ENCODE results near the gene SLC50A1. TPM values are rescaled to one million over a fixed set of nuclear protein-coding genes. Genes with fewer than 3 reads are reported as not detected.
"Not testable (repeated sequence)": the region's sequence is repeated elsewhere in the genome, so short reads cannot be mapped to it uniquely, and the experiment has no call there.

SLC50A1 gene
- polyA plus RNA-seq, 4 donors: 44.6 to 99.5 (median 61.9) TPM

GRCh38 chr1:155107309-155108264 lies 28.1 kb upstream of the SLC50A1 start:
- FAIRE-seq: no peak
- peak overlapping the region; percentile 36 to 96 (median 82) for H3K27ac ChIP-seq (ENCODE audit: low read depth in 1 of 3, low read length in 2 of 3)

GRCh38 chr1:155108296-155108695 lies 27.4 kb upstream of the SLC50A1 start:
- FAIRE-seq: no peak

More at GRCh38 chr1:155107309-155108264, 28.1 kb upstream of the SLC50A1 start:
- Histone ChIP-seq H3K27me3 (ENCODE audit: control insufficient read depth in 3 of 3, insufficient read depth in 3 of 3, low read length in 3 of 3) (no peaks in the 10 kb centered on the region), H3K4me3 (ENCODE audit: low read depth in 1 of 3, low read length in 3 of 3) (no peak overlapping the region), H3K9me3 (ENCODE audit: control insufficient read depth in 2 of 2, insufficient read depth in 1 of 2, low read depth in 1 of 2, low read length in 1 of 2) (no peaks in the 10 kb centered on the region), H3K36me3 (ENCODE audit: control insufficient read depth in 3 of 3, insufficient read depth in 2 of 3, low read depth in 1 of 3, low read length in 3 of 3) (no peaks in the 10 kb centered on the region), H3K4me1 (ENCODE audit: control insufficient read depth in 3 of 3, insufficient read depth in 2 of 3, low read depth in 1 of 3, low read length in 2 of 3) (peaks cover 3 to 39% (median 7%) of the 10 kb centered on the region in 3 donors)
- DNase-seq: peak; percentile 89 to 91
- 55 to 64% (median 56%) methylated on average over 12 of the region's 12 CpGs for WGBS, 3 donors

GRCh38 chr1:155110381-155110780 lies 25.3 kb upstream of the SLC50A1 start:
- no peaks in the 10 kb centered on the region for H3K9me3 ChIP-seq (ENCODE audit: control insufficient read depth in 2 of 2, insufficient read depth in 1 of 2, low read depth in 1 of 2, low read length in 1 of 2)
- FAIRE-seq: no peak
- no peaks in the 10 kb centered on the region for H3K27me3 ChIP-seq (ENCODE audit: control insufficient read depth in 3 of 3, insufficient read depth in 3 of 3, low read length in 3 of 3)
- DNase-seq: no peak
- H3K36me3 ChIP-seq (ENCODE audit: control insufficient read depth in 3 of 3, insufficient read depth in 2 of 3, low read depth in 1 of 3, low read length in 3 of 3): no peaks in the 10 kb centered on the region
- WGBS, 3 donors: 83 to 95% (median 92%) methylated on average over 8 of the region's 8 CpGs
- peaks cover 0 to 33% (median 4%) of the 10 kb centered on the region in 3 donors for H3K4me1 ChIP-seq (ENCODE audit: control insufficient read depth in 3 of 3, insufficient read depth in 2 of 3, low read depth in 1 of 3, low read length in 2 of 3)
- no peak overlapping the region for H3K27ac ChIP-seq (ENCODE audit: low read depth in 1 of 3, low read length in 2 of 3)
- no peak overlapping the region for H3K4me3 ChIP-seq (ENCODE audit: low read depth in 1 of 3, low read length in 3 of 3)

More at GRCh38 chr1:155108296-155108695, 27.4 kb upstream of the SLC50A1 start:
- DNase-seq: peak in 1 of 2 donors; percentile 37
- WGBS, 3 donors: 67 to 76% (median 74%) methylated on average over 5 of the region's 5 CpGs
- Histone ChIP-seq H3K36me3 (ENCODE audit: control insufficient read depth in 3 of 3, insufficient read depth in 2 of 3, low read depth in 1 of 3, low read length in 3 of 3) (no peaks in the 10 kb centered on the region), H3K27me3 (ENCODE audit: control insufficient read depth in 3 of 3, insufficient read depth in 3 of 3, low read length in 3 of 3) (no peaks in the 10 kb centered on the region), H3K27ac (ENCODE audit: low read depth in 1 of 3, low read length in 2 of 3) (peak overlapping the region in 2 of 3 donors; percentile 82 to 96), H3K9me3 (ENCODE audit: control insufficient read depth in 2 of 2, insufficient read depth in 1 of 2, low read depth in 1 of 2, low read length in 1 of 2) (no peaks in the 10 kb centered on the region), H3K4me1 (ENCODE audit: control insufficient read depth in 3 of 3, insufficient read depth in 2 of 3, low read depth in 1 of 3, low read length in 2 of 3) (peaks cover 3 to 37% (median 7%) of the 10 kb centered on the region in 3 donors), H3K4me3 (ENCODE audit: low read depth in 1 of 3, low read length in 3 of 3) (no peak overlapping the region)

DNA sequence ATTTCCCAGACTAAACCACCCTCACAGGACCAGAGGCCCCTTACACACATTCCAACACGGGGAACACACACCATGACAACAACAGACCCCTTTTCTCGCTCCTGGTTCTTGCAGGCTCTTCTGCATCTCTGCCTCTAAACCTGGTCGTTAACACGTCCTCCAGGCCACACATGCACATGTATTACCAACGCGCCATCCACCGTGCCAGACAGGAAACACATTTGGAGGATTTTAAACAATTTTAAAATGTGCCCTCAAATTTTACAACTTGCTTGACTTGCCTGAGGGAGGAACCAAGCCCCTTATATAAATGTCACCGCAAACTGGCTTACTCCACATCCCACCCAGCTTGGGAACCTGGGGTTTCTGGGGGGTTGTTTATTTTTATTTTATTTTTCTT lies 24.8 kb upstream of the SLC50A1 start:
- Histone ChIP-seq H3K27ac (ENCODE audit: low read depth in 1 of 3, low read length in 2 of 3) (no peak overlapping the region), H3K9me3 (ENCODE audit: control insufficient read depth in 2 of 2, insufficient read depth in 1 of 2, low read depth in 1 of 2, low read length in 1 of 2) (no peaks in the 10 kb centered on the region), H3K27me3 (ENCODE audit: control insufficient read depth in 3 of 3, insufficient read depth in 3 of 3, low read length in 3 of 3) (no peaks in the 10 kb centered on the region), H3K4me1 (ENCODE audit: control insufficient read depth in 3 of 3, insufficient read depth in 2 of 3, low read depth in 1 of 3, low read length in 2 of 3) (peaks cover 0 to 29% (median 4%) of the 10 kb centered on the region in 3 donors), H3K4me3 (ENCODE audit: low read depth in 1 of 3, low read length in 3 of 3) (no peak overlapping the region), H3K36me3 (ENCODE audit: control insufficient read depth in 3 of 3, insufficient read depth in 2 of 3, low read depth in 1 of 3, low read length in 3 of 3) (no peaks in the 10 kb centered on the region)
- FAIRE-seq (no peak), DNase-seq (no peak)
- 65 to 86% (median 74%) methylated on average over 8 of the region's 8 CpGs for WGBS, 3 donors

- WGBS, 3 donors: 74 to 83% (median 81%) methylated on average over 5 of the region's 5 CpGs
Measured at GRCh38 chr1:155113450-155113980, 22.1 kb upstream of the SLC50A1 start.

DNA sequence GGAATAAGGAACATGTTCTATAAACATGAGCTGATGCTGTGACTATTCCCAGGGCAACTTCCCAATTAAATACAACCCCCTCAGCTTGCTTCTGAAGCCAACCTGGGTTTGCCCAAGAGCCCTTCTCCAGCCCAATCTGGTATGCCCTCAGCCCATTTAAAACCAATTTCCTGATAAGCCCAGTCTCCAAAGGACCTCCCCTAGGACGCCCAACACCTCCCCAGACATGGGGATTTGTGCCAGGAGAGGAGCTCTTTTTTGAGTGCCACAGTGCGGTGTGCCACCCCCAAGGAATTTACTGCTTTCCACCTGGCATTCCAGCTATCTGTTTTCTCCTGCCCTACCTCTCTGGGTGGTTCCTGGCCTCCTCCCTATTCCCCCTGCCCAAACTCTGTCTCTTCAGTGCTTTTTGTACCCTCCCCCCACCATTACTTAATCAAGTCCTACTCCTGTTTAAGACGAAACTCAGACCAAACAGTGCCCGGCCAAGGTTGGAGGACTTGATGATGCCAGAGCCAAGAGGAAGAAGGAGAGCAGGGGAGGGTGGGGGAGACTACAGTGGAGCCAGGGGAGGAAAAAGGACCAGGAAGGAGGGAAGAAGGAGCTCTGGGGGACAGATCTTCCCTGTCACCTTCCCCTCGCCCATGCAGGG lies 19.4 kb upstream of the SLC50A1 start:
- no peaks in the 10 kb centered on the region for H3K27me3 ChIP-seq (ENCODE audit: control insufficient read depth in 3 of 3, insufficient read depth in 3 of 3, low read length in 3 of 3)
- no peaks in the 10 kb centered on the region for H3K36me3 ChIP-seq (ENCODE audit: control insufficient read depth in 3 of 3, insufficient read depth in 2 of 3, low read depth in 1 of 3, low read length in 3 of 3)
- H3K9me3 ChIP-seq (ENCODE audit: control insufficient read depth in 2 of 2, insufficient read depth in 1 of 2, low read depth in 1 of 2, low read length in 1 of 2): no peaks in the 10 kb centered on the region
- peaks cover 0 to 15% (median 5%) of the 10 kb centered on the region in 3 donors for H3K4me1 ChIP-seq (ENCODE audit: control insufficient read depth in 3 of 3, insufficient read depth in 2 of 3, low read depth in 1 of 3, low read length in 2 of 3)
- 34 to 71% (median 57%) methylated on average over 5 of the region's 5 CpGs for WGBS, 3 donors
- no peak overlapping the region for H3K4me3 ChIP-seq (ENCODE audit: low read depth in 1 of 3, low read length in 3 of 3)
- H3K27ac ChIP-seq (ENCODE audit: low read depth in 1 of 3, low read length in 2 of 3): no peak overlapping the region
- FAIRE-seq (no peak), DNase-seq (no peak)

More at GRCh38 chr1:155113450-155113980, 22.1 kb upstream of the SLC50A1 start:
- FAIRE-seq (no peak), DNase-seq (no peak)
- Histone ChIP-seq H3K27ac (ENCODE audit: low read depth in 1 of 3, low read length in 2 of 3) (no peak overlapping the region), H3K27me3 (ENCODE audit: control insufficient read depth in 3 of 3, insufficient read depth in 3 of 3, low read length in 3 of 3) (no peaks in the 10 kb centered on the region), H3K4me3 (ENCODE audit: low read depth in 1 of 3, low read length in 3 of 3) (no peak overlapping the region), H3K9me3 (ENCODE audit: control insufficient read depth in 2 of 2, insufficient read depth in 1 of 2, low read depth in 1 of 2, low read length in 1 of 2) (no peaks in the 10 kb centered on the region), H3K36me3 (ENCODE audit: control insufficient read depth in 3 of 3, insufficient read depth in 2 of 3, low read depth in 1 of 3, low read length in 3 of 3) (no peaks in the 10 kb centered on the region), H3K4me1 (ENCODE audit: control insufficient read depth in 3 of 3, insufficient read depth in 2 of 3, low read depth in 1 of 3, low read length in 2 of 3) (peaks cover 0 to 5% (median 0%) of the 10 kb centered on the region in 3 donors)

DNA sequence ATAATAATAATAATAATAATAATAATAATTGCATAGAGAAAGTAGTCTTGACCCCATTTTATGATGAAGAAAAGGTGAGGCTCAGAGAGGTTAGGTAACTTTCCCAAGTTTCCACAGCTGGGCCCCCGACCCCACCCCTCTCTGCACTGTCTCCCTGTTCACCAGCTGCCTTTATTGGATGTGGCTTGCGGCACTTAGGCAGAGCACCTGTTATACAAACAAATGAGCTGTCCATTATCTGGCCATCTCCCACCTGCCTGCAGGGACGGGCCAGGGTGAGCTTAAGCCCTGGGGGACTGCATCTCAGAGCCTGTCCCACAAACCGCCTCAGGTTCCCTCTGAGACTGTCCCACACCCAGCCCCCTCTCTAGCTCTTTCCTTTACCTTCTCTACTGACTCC lies 18.0 kb upstream of the SLC50A1 start:
- DNase-seq: peak; percentile 15 to 30
- no peaks in the 10 kb centered on the region for H3K36me3 ChIP-seq (ENCODE audit: control insufficient read depth in 3 of 3, insufficient read depth in 2 of 3, low read depth in 1 of 3, low read length in 3 of 3)
- H3K27ac ChIP-seq (ENCODE audit: low read depth in 1 of 3, low read length in 2 of 3): no peak overlapping the region
- FAIRE-seq: no peak
- 22 to 49% (median 28%) methylated on average over 4 of the region's 4 CpGs for WGBS, 3 donors
- H3K4me3 ChIP-seq (ENCODE audit: low read depth in 1 of 3, low read length in 3 of 3): no peak overlapping the region
- no peaks in the 10 kb centered on the region for H3K9me3 ChIP-seq (ENCODE audit: control insufficient read depth in 2 of 2, insufficient read depth in 1 of 2, low read depth in 1 of 2, low read length in 1 of 2)
- no peaks in the 10 kb centered on the region for H3K27me3 ChIP-seq (ENCODE audit: control insufficient read depth in 3 of 3, insufficient read depth in 3 of 3, low read length in 3 of 3)
- peaks cover 0 to 10% (median 5%) of the 10 kb centered on the region in 3 donors for H3K4me1 ChIP-seq (ENCODE audit: control insufficient read depth in 3 of 3, insufficient read depth in 2 of 3, low read depth in 1 of 3, low read length in 2 of 3)

- peaks cover 0 to 10% (median 5%) of the 10 kb centered on the region in 3 donors for H3K4me1 ChIP-seq (ENCODE audit: control insufficient read depth in 3 of 3, insufficient read depth in 2 of 3, low read depth in 1 of 3, low read length in 2 of 3)
- WGBS, 3 donors: 76 to 86% (median 85%) methylated on average over 7 of the region's 7 CpGs
- not testable (repeated sequence) for FAIRE-seq; H3K9me3 ChIP-seq (ENCODE audit: control insufficient read depth in 2 of 2, insufficient read depth in 1 of 2, low read depth in 1 of 2, low read length in 1 of 2); H3K4me3 ChIP-seq (ENCODE audit: low read depth in 1 of 3, low read length in 3 of 3); H3K27me3 ChIP-seq (ENCODE audit: control insufficient read depth in 3 of 3, insufficient read depth in 3 of 3, low read length in 3 of 3); H3K27ac ChIP-seq (ENCODE audit: low read depth in 1 of 3, low read length in 2 of 3); H3K36me3 ChIP-seq (ENCODE audit: control insufficient read depth in 3 of 3, insufficient read depth in 2 of 3, low read depth in 1 of 3, low read length in 3 of 3); DNase-seq
Measured at GRCh38 chr1:155118090-155118489, 17.6 kb upstream of the SLC50A1 start.
